ENCODE results near the gene TSSK3.

TSSK3 gene

GRCh38 chr1:32400876-32401631, 38.7 kb downstream of the TSSK3 start:
- DNase-seq (ENCODE audit: low spot score) = peak; percentile 74

- no peak for DNase-seq (ENCODE audit: low spot score)
Measured at GRCh38 chr1:32404946-32405345, 42.6 kb downstream of the TSSK3 start.

GRCh38 chr1:32405672-32406467, 43.5 kb downstream of the TSSK3 start:
- DNase-seq (ENCODE audit: low spot score) = no peak

GRCh38 chr1:32406629-32407111, 44.3 kb downstream of the TSSK3 start:
- no peak for DNase-seq (ENCODE audit: low spot score)

- DNase-seq (ENCODE audit: low spot score) = no peak
Measured at GRCh38 chr1:32411261-32411660, 48.9 kb downstream of the TSSK3 start.

- peak; percentile 59 for DNase-seq (ENCODE audit: low spot score)
Measured at GRCh38 chr1:32413507-32414185, 51.3 kb downstream of the TSSK3 start.

All from COLO829 (cell line).